ENCODE measurements around the gene RAB11FIP5.

DNA sequence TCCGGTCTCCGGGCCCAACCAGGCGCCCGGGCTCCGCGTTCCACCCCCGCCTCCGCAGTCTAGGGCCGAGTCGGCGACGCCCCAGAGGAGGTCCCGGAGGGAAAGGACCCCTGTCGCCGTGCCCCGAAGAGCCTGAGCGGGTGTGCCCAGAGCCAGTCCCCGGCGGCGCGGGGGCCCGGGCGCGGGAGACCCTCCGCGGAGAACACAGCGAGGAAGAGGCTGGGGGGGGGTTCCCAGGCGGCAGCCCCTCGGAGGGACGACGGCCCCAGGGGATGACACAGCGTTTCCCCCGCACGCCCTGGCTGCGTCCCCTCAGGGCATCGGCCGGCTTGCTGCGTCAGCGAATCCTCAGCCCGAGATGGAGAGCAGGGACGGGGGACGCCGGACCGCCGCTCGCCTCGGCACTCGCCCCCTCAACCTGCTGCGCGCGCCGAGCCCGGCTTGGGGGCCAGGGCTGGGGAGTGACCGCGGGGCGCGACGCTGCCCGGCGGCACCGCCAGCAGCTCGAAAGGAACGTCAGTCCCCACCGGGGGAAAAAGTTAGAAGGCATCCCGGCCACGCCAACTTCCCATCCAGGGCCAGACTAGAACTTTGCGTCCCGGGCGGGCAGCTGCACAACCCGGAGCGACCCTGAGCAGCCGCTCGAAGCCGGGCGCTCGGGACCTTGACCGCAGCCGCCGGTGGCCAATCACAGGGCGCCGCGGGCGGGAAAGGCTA is 41.9 kb downstream of the RAB11FIP5 start:
- TF ChIP-seq, protein P1, sequence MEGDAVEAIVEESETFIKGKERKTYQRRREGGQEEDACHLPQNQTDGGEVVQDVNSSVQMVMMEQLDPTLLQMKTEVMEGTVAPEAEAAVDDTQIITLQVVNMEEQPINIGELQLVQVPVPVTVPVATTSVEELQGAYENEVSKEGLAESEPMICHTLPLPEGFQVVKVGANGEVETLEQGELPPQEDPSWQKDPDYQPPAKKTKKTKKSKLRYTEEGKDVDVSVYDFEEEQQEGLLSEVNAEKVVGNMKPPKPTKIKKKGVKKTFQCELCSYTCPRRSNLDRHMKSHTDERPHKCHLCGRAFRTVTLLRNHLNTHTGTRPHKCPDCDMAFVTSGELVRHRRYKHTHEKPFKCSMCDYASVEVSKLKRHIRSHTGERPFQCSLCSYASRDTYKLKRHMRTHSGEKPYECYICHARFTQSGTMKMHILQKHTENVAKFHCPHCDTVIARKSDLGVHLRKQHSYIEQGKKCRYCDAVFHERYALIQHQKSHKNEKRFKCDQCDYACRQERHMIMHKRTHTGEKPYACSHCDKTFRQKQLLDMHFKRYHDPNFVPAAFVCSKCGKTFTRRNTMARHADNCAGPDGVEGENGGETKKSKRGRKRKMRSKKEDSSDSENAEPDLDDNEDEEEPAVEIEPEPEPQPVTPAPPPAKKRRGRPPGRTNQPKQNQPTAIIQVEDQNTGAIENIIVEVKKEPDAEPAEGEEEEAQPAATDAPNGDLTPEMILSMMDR (IDR thresholded peaks at IDR 0.05; ENCODE audit: extremely low read depth in 1 of 2, insufficient read depth in 1 of 2, low read depth in 1 of 2, low read length in 2 of 2) = no peak
- TF ChIP-seq GATA2 (IDR thresholded peaks at IDR 0.05; ENCODE audit: insufficient read depth, insufficient read length, low read depth, low read length) (no peak), POLR2A (IDR thresholded peaks at IDR 0.05; ENCODE audit: low read depth, low read length) (no peak), MYC (IDR thresholded peaks at IDR 0.05; ENCODE audit: low read depth, low read length) (no peak), POLR2AphosphoS5 (IDR thresholded peaks at IDR 0.05; ENCODE audit: insufficient read depth, low read depth, low read length) (no peak), EZH2 (IDR thresholded peaks at IDR 0.05; ENCODE audit: borderline replicate concordance, low read depth, low read length, severe bottlenecking) (no peak)
- TF ChIP-seq, protein P2, sequence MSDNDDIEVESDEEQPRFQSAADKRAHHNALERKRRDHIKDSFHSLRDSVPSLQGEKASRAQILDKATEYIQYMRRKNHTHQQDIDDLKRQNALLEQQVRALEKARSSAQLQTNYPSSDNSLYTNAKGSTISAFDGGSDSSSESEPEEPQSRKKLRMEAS (IDR thresholded peaks at IDR 0.05; ENCODE audit: insufficient read depth, insufficient read length) = no peak
